ENCODE results near the gene ACOXL. TPM values are rescaled to one million over a fixed set of nuclear protein-coding genes. Genes with fewer than 3 reads are reported as not detected.

ACOXL gene
- total RNA-seq, 8 experiments from 2014 or later, result 0.15 to 0.59 (median 0.20) TPM

DNA sequence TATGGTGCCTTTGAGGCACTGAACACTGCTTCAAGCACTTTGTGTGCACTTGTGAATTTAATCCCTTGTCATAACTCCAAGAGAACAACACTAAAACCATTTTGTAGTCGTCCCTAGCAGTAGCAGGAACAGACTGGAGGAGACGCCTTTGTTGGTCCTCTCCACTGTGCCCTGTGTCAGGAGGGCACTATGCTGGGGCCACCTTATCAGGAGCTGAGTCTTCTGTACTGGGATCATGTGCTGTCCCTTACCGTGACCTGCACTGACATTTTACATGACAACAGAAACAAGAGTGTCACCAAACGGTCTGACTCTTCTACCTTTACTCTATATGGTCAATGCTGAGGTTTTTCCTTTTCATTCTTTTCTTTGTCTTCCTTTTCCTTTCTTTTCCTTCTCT, 62.0 kb downstream of the ACOXL start:
- H3K4me1 ChIP-seq (replicated peaks in 1 of 2), result no peaks in the 10 kb centered on the region
- in situ Hi-C loops (cut with MboI; ENCODE audit: low pct_unique_long_range_greater_than_20kb in 2 of 9, low sequenced_read_pairs in 9 of 9, unreplicated experiment in 9 of 9), result no loop called here
- H3K4me3 ChIP-seq, result no peak overlapping the region
- 0 to 100% (median 54%) methylated on average over 1 to 4 of the region's 4 CpGs; no CpG with 5 or more reads in 1 of the 10 experiments for WGBS, 10 experiments
- ATAC-seq (replicated peaks in 6 of 8), result no peak
- H3K27ac ChIP-seq, result no peak overlapping the region

DNA sequence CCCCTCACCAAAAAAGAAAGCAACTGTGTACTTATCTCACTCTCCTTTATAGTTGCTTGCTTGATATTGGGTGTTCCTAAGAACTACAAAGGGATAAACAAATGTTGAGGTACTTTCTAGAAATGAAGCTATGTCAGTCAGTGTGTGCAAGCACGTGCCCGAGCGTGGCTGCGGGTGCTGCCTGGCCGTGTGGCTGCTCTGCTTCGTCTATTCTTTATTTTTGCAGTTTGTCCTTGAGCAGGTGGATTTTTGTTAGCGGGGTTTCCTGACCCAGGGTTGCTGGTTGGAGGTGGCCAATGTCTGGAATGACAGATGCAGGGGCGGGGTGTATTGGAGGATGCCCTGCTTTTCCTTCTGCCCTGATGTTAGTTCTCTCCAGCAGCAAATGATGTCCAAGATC, 62.6 kb downstream of the ACOXL start:
- in situ Hi-C loops (cut with MboI; ENCODE audit: low pct_unique_long_range_greater_than_20kb in 2 of 9, low sequenced_read_pairs in 9 of 9, unreplicated experiment in 9 of 9), result no loop called here
- 30 to 100% (median 90%) methylated on average over 1 to 8 of the region's 8 CpGs; no CpG with 5 or more reads in 2 of the 10 experiments for WGBS, 10 experiments
- H3K4me3 ChIP-seq, result no peak overlapping the region
- no peaks in the 10 kb centered on the region for H3K4me1 ChIP-seq (replicated peaks in 1 of 2)
- H3K27ac ChIP-seq, result no peak overlapping the region
- ATAC-seq (replicated peaks in 6 of 8), result no peak

GRCh38 chr2:110796716-110797301, 64.4 kb downstream of the ACOXL start:
- Histone ChIP-seq H3K4me1 (replicated peaks in 1 of 2) (no peaks in the 10 kb centered on the region), H3K27ac (no peak overlapping the region), H3K4me3 (no peak overlapping the region)
- no peak for ATAC-seq (replicated peaks in 6 of 8)
- in situ Hi-C loops (cut with MboI; ENCODE audit: low pct_unique_long_range_greater_than_20kb in 2 of 9, low sequenced_read_pairs in 9 of 9, unreplicated experiment in 9 of 9), result no loop called here
- 18 to 95% (median 76%) methylated on average over 3 to 7 of the region's 7 CpGs; no CpG with 5 or more reads in 2 of the 10 experiments for WGBS, 10 experiments

- 61 to 87% (median 83%) methylated on average over 1 to 3 of the region's 3 CpGs; no CpG with 5 or more reads in 4 of the 10 experiments for WGBS, 10 experiments
- in situ Hi-C loops (cut with MboI; ENCODE audit: low pct_unique_long_range_greater_than_20kb in 2 of 9, low sequenced_read_pairs in 9 of 9, unreplicated experiment in 9 of 9), result no loop called here
- ATAC-seq (replicated peaks in 6 of 8), result no peak
These were observed 67.0 kb downstream of the ACOXL start for GRCh38 chr2:110799376-110799775.

GRCh38 chr2:110800611-110801402, 68.4 kb downstream of the ACOXL start:
- H3K4me3 ChIP-seq, result no peak overlapping the region
- 6 to 92% (median 40%) methylated on average over 1 to 5 of the region's 7 CpGs; no CpG with 5 or more reads in 3 of the 10 experiments for WGBS, 10 experiments
- H3K4me1 ChIP-seq (replicated peaks in 1 of 2), result no peaks in the 10 kb centered on the region
- in situ Hi-C loops (cut with MboI; ENCODE audit: low pct_unique_long_range_greater_than_20kb in 2 of 9, low sequenced_read_pairs in 9 of 9, unreplicated experiment in 9 of 9), result no loop called here
- no peak overlapping the region for H3K27ac ChIP-seq
- no peak for ATAC-seq (replicated peaks in 6 of 8)

More at GRCh38 chr2:110799376-110799775, 67.0 kb downstream of the ACOXL start:
- no peak overlapping the region for H3K27ac ChIP-seq
- no peaks in the 10 kb centered on the region for H3K4me1 ChIP-seq (replicated peaks in 1 of 2)
- no peak overlapping the region for H3K4me3 ChIP-seq

DNA sequence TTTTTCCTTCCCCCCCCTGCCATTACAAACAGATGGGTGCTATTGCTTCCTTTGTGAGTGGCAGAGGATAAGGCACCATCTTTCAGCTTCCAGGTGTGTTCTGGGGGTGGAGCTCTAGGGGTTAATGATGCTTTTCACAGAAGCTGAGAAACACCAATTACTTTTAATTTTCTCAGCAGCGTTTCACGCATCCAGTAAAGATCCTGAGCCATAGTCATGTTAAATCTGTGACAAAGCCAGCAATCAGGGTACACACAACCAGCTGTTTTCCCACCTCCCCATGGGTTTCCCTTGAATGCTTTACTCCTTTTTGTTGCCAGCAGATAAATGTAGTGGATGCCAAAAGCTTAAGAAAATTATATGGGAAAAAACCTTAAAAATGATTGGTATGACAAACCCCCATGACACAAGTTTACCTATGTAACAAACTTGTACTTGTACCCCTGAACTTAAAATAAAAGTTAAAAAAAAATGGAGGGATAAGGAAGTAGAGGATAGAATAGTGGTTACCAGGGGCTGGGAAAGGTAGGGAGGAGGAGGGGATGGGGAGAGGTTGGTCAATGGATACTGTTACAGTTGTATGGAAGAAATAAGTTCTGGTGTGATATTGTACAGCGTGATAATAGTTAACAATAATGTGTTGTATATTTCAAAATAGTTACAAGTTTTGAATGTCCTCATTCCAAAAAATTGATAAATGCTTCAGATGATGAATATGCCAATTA, 70.0 kb downstream of the ACOXL start:
- Histone ChIP-seq H3K4me1 (replicated peaks in 1 of 2) (no peaks in the 10 kb centered on the region), H3K27ac (no peak overlapping the region), H3K4me3 (no peak overlapping the region)
- no peak for ATAC-seq (replicated peaks in 6 of 8)
- in situ Hi-C loops (cut with MboI; ENCODE audit: low pct_unique_long_range_greater_than_20kb in 2 of 9, low sequenced_read_pairs in 9 of 9, unreplicated experiment in 9 of 9), result no loop called here
- 10 to 74% (median 50%) methylated on average over 1 to 3 of the region's 3 CpGs; no CpG with 5 or more reads in 2 of the 10 experiments for WGBS, 10 experiments

GRCh38 chr2:110804433-110804832, 72.1 kb downstream of the ACOXL start:
- WGBS, 10 experiments, result 0 to 100% (median 83%) methylated on average over 1 to 3 of the region's 3 CpGs
- ATAC-seq (replicated peaks in 6 of 8), result no peak
- Histone ChIP-seq H3K27ac (no peak overlapping the region), H3K4me1 (replicated peaks in 1 of 2) (no peaks in the 10 kb centered on the region), H3K4me3 (no peak overlapping the region)
- in situ Hi-C loops (cut with MboI; ENCODE audit: low pct_unique_long_range_greater_than_20kb in 2 of 9, low sequenced_read_pairs in 9 of 9, unreplicated experiment in 9 of 9), result no loop called here

DNA sequence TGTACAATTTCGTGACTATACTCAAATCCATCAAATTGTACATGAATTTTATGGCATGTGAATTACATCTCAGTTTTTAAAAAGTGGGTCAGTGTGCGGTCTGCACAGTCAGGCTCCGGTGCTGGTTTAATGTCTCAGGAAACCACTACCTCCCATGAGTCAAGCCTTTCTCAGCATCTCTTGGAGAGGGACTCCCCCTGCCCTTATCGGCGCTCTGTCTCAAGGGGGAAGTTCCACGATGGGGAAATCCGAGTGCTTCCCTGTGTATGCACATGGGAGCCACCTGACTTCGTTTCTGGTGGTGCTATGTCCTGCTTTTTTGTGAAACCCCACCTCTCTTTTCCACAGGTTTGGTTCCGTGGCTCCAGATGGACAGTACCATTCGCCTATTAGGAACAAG, 72.5 kb downstream of the ACOXL start:
- H3K27ac ChIP-seq, result no peak overlapping the region
- H3K4me3 ChIP-seq, result no peak overlapping the region
- no peak for ATAC-seq (replicated peaks in 6 of 8)
- in situ Hi-C loops (cut with MboI; ENCODE audit: low pct_unique_long_range_greater_than_20kb in 2 of 9, low sequenced_read_pairs in 9 of 9, unreplicated experiment in 9 of 9), result no loop called here
- 45 to 100% (median 80%) methylated on average over 1 to 4 of the region's 10 CpGs; no CpG with 5 or more reads in 4 of the 10 experiments for WGBS, 10 experiments
- no peaks in the 10 kb centered on the region for H3K4me1 ChIP-seq (replicated peaks in 1 of 2)

- ATAC-seq (replicated peaks in 6 of 8), result no peak
- no peak overlapping the region for H3K27ac ChIP-seq
- H3K4me1 ChIP-seq (replicated peaks in 1 of 2), result no peaks in the 10 kb centered on the region
- WGBS, 10 experiments, result 79 to 96% (median 92%) methylated on average over 3 to 13 of the region's 14 CpGs; no CpG with 5 or more reads in 6 of the 10 experiments
- in situ Hi-C loops (cut with MboI; ENCODE audit: low pct_unique_long_range_greater_than_20kb in 2 of 9, low sequenced_read_pairs in 9 of 9, unreplicated experiment in 9 of 9), result no loop called here
- H3K4me3 ChIP-seq, result no peak overlapping the region
These were observed 73.6 kb downstream of the ACOXL start for GRCh38 chr2:110805894-110806452.

- in situ Hi-C loops (cut with MboI; ENCODE audit: low pct_unique_long_range_greater_than_20kb in 2 of 9, low sequenced_read_pairs in 9 of 9, unreplicated experiment in 9 of 9), result no loop called here
- peak in 5 of 8 experiments; percentile 20 to 75 (median 48) for ATAC-seq (replicated peaks in 6 of 8)
- Histone ChIP-seq H3K4me3 (no peak overlapping the region), H3K4me1 (replicated peaks in 1 of 2) (peaks cover 0 to 3% of the 10 kb centered on the region in 2 donors), H3K27ac (no peak overlapping the region)
- WGBS, 10 experiments, result 11 to 100% (median 93%) methylated on average over 1 to 9 of the region's 12 CpGs; no CpG with 5 or more reads in 4 of the 10 experiments
These were observed 75.1 kb downstream of the ACOXL start for GRCh38 chr2:110807522-110807921.

- WGBS, 10 experiments, result 5 to 100% (median 40%) methylated on average over 1 to 2 of the region's 2 CpGs; no CpG with 5 or more reads in 3 of the 10 experiments
- in situ Hi-C loops (cut with MboI; ENCODE audit: low pct_unique_long_range_greater_than_20kb in 2 of 9, low sequenced_read_pairs in 9 of 9, unreplicated experiment in 9 of 9), result loop anchor here in 1 of 9 experiments (10.0 kb wide), 1 partner anchor 304 kb away; no protein-coding TSS in a partner anchor
- H3K4me3 ChIP-seq, result no peak overlapping the region
- peaks cover 0 to 3% of the 10 kb centered on the region in 2 donors for H3K4me1 ChIP-seq (replicated peaks in 1 of 2)
- no peak for ATAC-seq (replicated peaks in 6 of 8)
- H3K27ac ChIP-seq, result no peak overlapping the region
These were observed 78.0 kb downstream of the ACOXL start for GRCh38 chr2:110810404-110810803.

- 80 to 100% (median 100%) methylated on average over 1 to 6 of the region's 12 CpGs; no CpG with 5 or more reads in 5 of the 10 experiments for WGBS, 10 experiments
- ATAC-seq (replicated peaks in 6 of 8), result no peak
- H3K4me1 ChIP-seq (replicated peaks in 1 of 2), result peaks cover 0 to 3% of the 10 kb centered on the region in 2 donors
- H3K27ac ChIP-seq, result no peak overlapping the region
- H3K4me3 ChIP-seq, result no peak overlapping the region
- in situ Hi-C loops (cut with MboI; ENCODE audit: low pct_unique_long_range_greater_than_20kb in 2 of 9, low sequenced_read_pairs in 9 of 9, unreplicated experiment in 9 of 9), result loop anchor here in 1 of 9 experiments (10.0 kb wide), 1 partner anchor 302 kb away; no protein-coding TSS in a partner anchor
These were observed 80.6 kb downstream of the ACOXL start for GRCh38 chr2:110812726-110813645.
